Tibial artery (tissue), 4 donors: ENCODE data around the gene GAS7.

ENCODE experiments used
- DNase-seq, 2 donors: peaks; one replicate each; pipeline ENCODE4 v3.0.0-alpha.2; 2019
- H3K27ac ChIP-seq, 2 donors: fragments of 200-600 bp; sonication (generic) in 1 of 2; 1 replicate in 1 of 2; 2 replicates in 1 of 2; pipeline ENCODE4 v1.5.1; 2018 to 2019; ENCODE audit warnings: mild to moderate bottlenecking in 1 of 2
- H3K27me3 ChIP-seq, 2 donors: fragments of 200-600 bp; sonication (generic) in 1 of 2; one replicate each; pipeline versions ENCODE4 v1.5.1 to v1.6.0; 2016 to 2019
- H3K36me3 ChIP-seq, 3 donors: fragments of 200-600 bp; sonication (generic) in 2 of 3; one replicate each; pipeline ENCODE4 v1.5.1; 2016 to 2019; ENCODE audit warnings: mild to moderate bottlenecking in 2 of 3
- H3K4me1 ChIP-seq, 4 donors: fragments of 200-600 bp; sonication (generic) in 2 of 4; 1 replicate in 3 of 4; 2 replicates in 1 of 4; pipeline ENCODE4 v1.5.1; 2016 to 2019
- H3K4me3 ChIP-seq, 2 donors: fragments of 200-600 bp; sonication (generic) in 1 of 2; 1 replicate in 1 of 2; 2 replicates in 1 of 2; pipeline ENCODE4 v1.5.1; 2018 to 2019; ENCODE audit warnings: mild to moderate bottlenecking in 2 of 2
- H3K9me3 ChIP-seq, 3 donors: fragments of 200-600 bp; sonication (generic) in 1 of 3; one replicate each; pipeline ENCODE4 v1.5.1; 2016 to 2019
- intact Hi-C: fragments of 100-400 bp; cut with DNase I; formaldehyde crosslinking; loops from one replicate; pipeline ENCODE4 v1.15.0; 2023; ENCODE audit warnings: low total_unique reads
- TF ChIP-seq, protein P1 (sequence below), 2 experiments: fragments of 200-600 bp in 1 of 2; fragments of 450-650 bp in 1 of 2; IDR thresholded peaks; one replicate each; pipeline ENCODE4 v1.5.1; 2017 to 2019; ENCODE audit warnings: antibody characterized with exemption in 2 of 2, mild to moderate bottlenecking in 1 of 2, moderate library complexity in 1 of 2

The GAS7 gene

DNA sequence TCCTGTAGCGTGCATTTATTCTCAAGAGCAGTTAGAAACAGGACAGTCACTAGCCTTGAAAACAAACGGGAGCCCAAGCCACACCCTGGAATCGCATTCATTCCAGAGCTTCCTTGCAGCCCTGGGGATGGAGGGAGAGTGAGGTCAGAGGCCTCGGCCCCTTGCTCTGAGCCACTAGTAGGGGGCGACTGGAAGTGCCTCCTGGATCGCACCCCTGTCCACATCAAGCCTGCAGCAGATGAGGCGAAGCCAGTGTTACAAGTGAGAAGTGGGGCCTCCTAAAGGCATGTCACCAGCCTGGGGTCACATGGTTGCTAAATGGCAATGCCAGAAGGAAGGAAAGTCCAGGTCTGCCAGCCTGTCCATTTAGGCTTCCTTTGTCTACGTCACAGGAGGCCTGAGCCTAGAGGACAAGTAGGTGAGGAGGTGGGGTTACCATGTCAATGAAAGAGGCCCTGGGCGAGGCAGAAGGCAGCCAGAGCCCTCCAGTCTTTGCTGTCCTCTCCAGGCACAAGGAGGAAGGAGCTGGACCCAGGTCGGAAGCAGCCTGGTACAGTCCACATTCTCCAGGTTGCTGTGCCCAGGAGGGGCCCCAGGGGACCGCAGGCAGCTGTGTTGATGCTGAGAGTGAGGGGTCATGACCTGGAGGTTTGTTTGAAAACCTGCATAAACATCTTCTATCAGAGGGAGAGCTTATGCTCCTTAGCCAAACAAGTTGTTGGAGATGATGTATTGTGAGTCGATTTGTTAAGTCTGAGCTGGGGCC is 290.3 kb downstream of the GAS7 start:
- TF ChIP-seq, protein P1, sequence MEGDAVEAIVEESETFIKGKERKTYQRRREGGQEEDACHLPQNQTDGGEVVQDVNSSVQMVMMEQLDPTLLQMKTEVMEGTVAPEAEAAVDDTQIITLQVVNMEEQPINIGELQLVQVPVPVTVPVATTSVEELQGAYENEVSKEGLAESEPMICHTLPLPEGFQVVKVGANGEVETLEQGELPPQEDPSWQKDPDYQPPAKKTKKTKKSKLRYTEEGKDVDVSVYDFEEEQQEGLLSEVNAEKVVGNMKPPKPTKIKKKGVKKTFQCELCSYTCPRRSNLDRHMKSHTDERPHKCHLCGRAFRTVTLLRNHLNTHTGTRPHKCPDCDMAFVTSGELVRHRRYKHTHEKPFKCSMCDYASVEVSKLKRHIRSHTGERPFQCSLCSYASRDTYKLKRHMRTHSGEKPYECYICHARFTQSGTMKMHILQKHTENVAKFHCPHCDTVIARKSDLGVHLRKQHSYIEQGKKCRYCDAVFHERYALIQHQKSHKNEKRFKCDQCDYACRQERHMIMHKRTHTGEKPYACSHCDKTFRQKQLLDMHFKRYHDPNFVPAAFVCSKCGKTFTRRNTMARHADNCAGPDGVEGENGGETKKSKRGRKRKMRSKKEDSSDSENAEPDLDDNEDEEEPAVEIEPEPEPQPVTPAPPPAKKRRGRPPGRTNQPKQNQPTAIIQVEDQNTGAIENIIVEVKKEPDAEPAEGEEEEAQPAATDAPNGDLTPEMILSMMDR (IDR thresholded peaks at IDR 0.05), result no peak
- no peaks in the 10 kb centered on the region for H3K4me1 ChIP-seq
- no peak for DNase-seq
- H3K27ac ChIP-seq, result no peak overlapping the region
- H3K27me3 ChIP-seq, result peaks cover 0 to 13% of the 10 kb centered on the region in 2 donors
- no peak overlapping the region for H3K4me3 ChIP-seq
- intact Hi-C loops, result no loop called here
- H3K9me3 ChIP-seq, result no peaks in the 10 kb centered on the region
- no peaks in the 10 kb centered on the region for H3K36me3 ChIP-seq

DNA sequence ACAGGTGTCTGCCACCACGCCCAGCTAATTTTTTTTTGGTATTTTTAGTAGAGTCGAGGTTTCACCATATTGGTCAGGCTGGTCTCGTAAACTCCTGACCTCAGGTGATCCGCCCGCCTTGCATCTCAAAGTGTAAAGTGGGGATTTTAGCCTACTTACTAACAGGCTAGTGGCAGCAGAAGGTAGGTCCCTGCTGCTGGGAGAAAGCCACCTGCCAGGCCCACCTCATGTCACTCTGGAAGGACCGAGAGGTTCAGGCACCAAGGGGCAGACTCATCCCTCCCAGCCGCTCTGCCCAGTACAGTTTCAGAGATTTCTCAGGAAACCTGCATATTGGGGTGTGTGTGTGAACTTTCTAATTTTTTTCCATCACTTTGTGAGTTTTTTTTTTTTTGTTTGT is 291.3 kb downstream of the GAS7 start:
- TF ChIP-seq, protein P1 (IDR thresholded peaks at IDR 0.05), result no peak

DNA sequence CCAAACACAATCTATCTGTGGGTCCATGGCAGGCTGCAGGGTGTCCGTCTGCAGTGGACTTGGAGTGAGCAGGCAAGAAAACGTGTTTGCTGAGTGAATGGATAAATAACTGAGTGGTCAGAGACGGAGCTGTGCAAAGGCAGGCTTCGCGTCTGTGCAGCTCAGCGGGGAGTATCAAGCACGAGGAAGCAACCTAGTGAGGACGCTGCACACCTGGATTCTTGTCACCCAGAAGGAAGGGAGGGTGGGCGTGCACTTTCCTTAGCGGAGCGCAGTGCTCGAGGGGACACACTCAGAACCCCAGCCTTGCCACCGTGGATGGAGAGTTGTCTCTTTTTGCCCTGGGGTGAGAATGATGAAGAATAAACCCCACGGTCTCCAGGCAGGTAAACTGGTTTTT is 291.8 kb downstream of the GAS7 start:
- no peak overlapping the region for H3K4me3 ChIP-seq
- H3K27ac ChIP-seq, result no peak overlapping the region
- TF ChIP-seq, protein P1 (IDR thresholded peaks at IDR 0.05), result no peak
- no peaks in the 10 kb centered on the region for H3K9me3 ChIP-seq
- no peaks in the 10 kb centered on the region for H3K36me3 ChIP-seq
- peaks cover 0 to 13% of the 10 kb centered on the region in 2 donors for H3K27me3 ChIP-seq
- intact Hi-C loops, result no loop called here
- peak in 1 of 2 donors; percentile 59 for DNase-seq
- no peaks in the 10 kb centered on the region for H3K4me1 ChIP-seq

More for the DNA sequence above, 291.3 kb downstream of the GAS7 start:
- DNase-seq, result peak in 1 of 2 donors; percentile 9
- H3K4me3 ChIP-seq, result no peak overlapping the region
- no peaks in the 10 kb centered on the region for H3K9me3 ChIP-seq
- no peaks in the 10 kb centered on the region for H3K4me1 ChIP-seq
- H3K27me3 ChIP-seq, result peaks cover 0 to 13% of the 10 kb centered on the region in 2 donors
- H3K27ac ChIP-seq, result no peak overlapping the region
- intact Hi-C loops, result no loop called here
- H3K36me3 ChIP-seq, result no peaks in the 10 kb centered on the region

DNA sequence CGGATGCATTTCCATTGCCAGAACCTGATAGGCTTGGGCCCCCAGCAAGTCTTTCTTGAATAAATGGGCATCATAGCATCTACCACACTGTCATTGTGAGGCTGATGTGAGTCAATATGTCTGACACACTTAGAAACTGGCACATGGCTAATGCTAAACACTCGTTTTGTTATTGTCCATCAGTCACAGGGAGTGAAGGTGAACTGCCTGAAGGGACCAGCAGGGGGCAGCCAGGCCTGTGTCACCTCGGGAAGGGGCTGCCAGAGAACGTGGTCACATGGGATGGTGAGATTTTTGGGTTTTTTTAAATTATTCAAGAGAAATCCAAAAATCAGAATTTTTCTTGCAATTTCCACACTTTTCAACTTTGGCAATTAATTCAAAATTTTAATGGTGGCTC is 292.5 kb downstream of the GAS7 start:
- H3K27ac ChIP-seq, result no peak overlapping the region
- TF ChIP-seq, protein P1 (IDR thresholded peaks at IDR 0.05), result peak in 1 of 2 experiments; percentile 26
- peaks cover 0 to 13% of the 10 kb centered on the region in 2 donors for H3K27me3 ChIP-seq
- no peaks in the 10 kb centered on the region for H3K36me3 ChIP-seq
- H3K4me1 ChIP-seq, result no peaks in the 10 kb centered on the region
- peak; percentile 50 to 53 for DNase-seq
- no peak overlapping the region for H3K4me3 ChIP-seq
- intact Hi-C loops, result no loop called here
- H3K9me3 ChIP-seq, result no peaks in the 10 kb centered on the region

DNA sequence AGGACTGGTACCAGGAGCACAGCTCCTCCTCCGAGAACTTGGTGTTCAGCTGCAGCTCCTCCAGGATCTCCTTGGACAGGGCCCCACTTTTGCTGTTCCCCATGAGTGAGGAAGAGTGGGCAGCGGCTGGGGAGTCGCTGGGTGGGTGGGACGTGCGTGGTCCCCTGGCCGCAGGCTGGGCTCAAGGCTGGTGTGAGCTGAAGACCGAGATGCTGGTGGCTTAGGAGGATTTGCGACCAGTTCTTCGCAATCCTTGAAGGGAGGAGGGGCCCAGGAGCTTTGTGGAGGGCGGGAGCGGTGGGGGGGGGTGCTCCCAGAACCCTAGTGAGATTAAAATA is 293.4 kb downstream of the GAS7 start, which contains the start of gene RCVRN:
Gene RCVRN, minus strand, starts transcription at position 194 of the 338 bp plus-strand sequence. Its CDS starts 91 bp downstream, at position 103.
- peaks cover 0 to 13% of the 10 kb centered on the region in 2 donors for H3K27me3 ChIP-seq
- H3K4me1 ChIP-seq, result no peaks in the 10 kb centered on the region
- no peaks in the 10 kb centered on the region for H3K9me3 ChIP-seq
- TF ChIP-seq, protein P1 (IDR thresholded peaks at IDR 0.05), result no peak
- intact Hi-C loops, result no loop called here
- no peak within 1 kb of the TSS for H3K27ac ChIP-seq
- DNase-seq, result peak in 1 of 2 donors; percentile 42
- no peak within 1 kb of the TSS for H3K4me3 ChIP-seq
- H3K36me3 ChIP-seq, result no peaks in the 10 kb centered on the region
